DMS114 treated with DMSO at 0.1 percent for 48 hours (cell line): ENCODE data around the gene YTHDF2.
"Not testable (repeated sequence)": the region's sequence is repeated elsewhere in the genome, so short reads cannot be mapped to it uniquely, and the experiment has no call there.

Source experiments
- DNase-seq: peaks from one replicate; lab custom pipeline; 2025; ENCODE audit not compliant: unreplicated experiment; lab: John Stamatoyannopoulos, UW

Gene YTHDF2

GRCh38 chr1:28758420-28758819, 21.7 kb downstream of the YTHDF2 start:
- DNase-seq = no peak

- no peak for DNase-seq
Measured at GRCh38 chr1:28759257-28759656, 22.5 kb downstream of the YTHDF2 start.

- DNase-seq = no peak
Measured at GRCh38 chr1:28761189-28761588, 24.4 kb downstream of the YTHDF2 start.

- DNase-seq = no peak
Measured at GRCh38 chr1:28766532-28767183, 29.9 kb downstream of the YTHDF2 start.

- no peak for DNase-seq
Measured at GRCh38 chr1:28770601-28771165, 33.9 kb downstream of the YTHDF2 start.

- DNase-seq = not testable (repeated sequence)
Measured at GRCh38 chr1:28771921-28772320, 35.2 kb downstream of the YTHDF2 start.

GRCh38 chr1:28773105-28773504, 36.4 kb downstream of the YTHDF2 start:
- DNase-seq = no peak

- no peak for DNase-seq
Measured at GRCh38 chr1:28775121-28775942, 38.6 kb downstream of the YTHDF2 start.

- no peak for DNase-seq
Measured at GRCh38 chr1:28776341-28776740, 39.6 kb downstream of the YTHDF2 start.

- no peak for DNase-seq
Measured at GRCh38 chr1:28778021-28778420, 41.3 kb downstream of the YTHDF2 start.

- DNase-seq = no peak
Measured at GRCh38 chr1:28779751-28780408, 43.1 kb downstream of the YTHDF2 start.

- DNase-seq = no peak
Measured at GRCh38 chr1:28781305-28781704, 44.6 kb downstream of the YTHDF2 start.

- no peak for DNase-seq
Measured at GRCh38 chr1:28782011-28782410, 45.3 kb downstream of the YTHDF2 start.

- no peak for DNase-seq
Measured at GRCh38 chr1:28783363-28783762, 46.6 kb downstream of the YTHDF2 start.

- DNase-seq = no peak
Measured at GRCh38 chr1:28789412-28789811, 52.7 kb downstream of the YTHDF2 start.

- DNase-seq = no peak
Measured at GRCh38 chr1:28789816-28790215, 53.1 kb downstream of the YTHDF2 start.

GRCh38 chr1:28790377-28791035, 53.8 kb downstream of the YTHDF2 start:
- no peak for DNase-seq

GRCh38 chr1:28791929-28792328, 55.2 kb downstream of the YTHDF2 start:
- not testable (repeated sequence) for DNase-seq

GRCh38 chr1:28792644-28793121, 55.9 kb downstream of the YTHDF2 start:
- DNase-seq = no peak

- DNase-seq = not testable (repeated sequence)
Measured at GRCh38 chr1:28794582-28794981, 57.8 kb downstream of the YTHDF2 start.
